ENCODE data around the gene SUCLG2. TPM values are rescaled to one million over a fixed set of nuclear protein-coding genes. Genes with fewer than 3 reads are reported as not detected.
"Not testable (repeated sequence)": the region's sequence is repeated elsewhere in the genome, so short reads cannot be mapped to it uniquely, and the experiment has no call there.

Gene SUCLG2
- total RNA-seq, 1 experiment from 2014 or later = 49.5 TPM

DNA sequence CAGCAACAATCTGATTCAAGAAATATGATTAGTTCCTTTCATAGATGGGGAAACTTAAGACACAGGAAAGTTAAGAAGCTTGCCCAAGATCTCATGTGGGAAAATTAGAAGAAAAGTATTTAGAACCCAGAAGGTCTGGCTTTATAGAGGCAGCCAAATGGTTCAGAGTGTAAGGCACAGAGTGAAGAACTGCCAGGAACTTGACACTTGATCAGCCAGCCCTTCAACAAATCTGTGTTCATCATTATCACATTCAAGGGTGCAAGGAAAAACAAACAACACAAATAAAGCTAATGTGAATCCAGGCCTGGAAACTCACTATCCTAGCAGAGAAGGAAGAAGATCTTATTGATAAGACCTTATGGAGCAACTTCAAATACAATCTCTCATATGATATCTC is 62.4 kb downstream of the SUCLG2 start:
- no TSS peak for BruUV-seq (replicated peaks)
- no peak overlapping the region for H3K4me3 Mint-ChIP-seq (ENCODE audit: low read depth, unreplicated experiment)
- H3K36me3 Mint-ChIP-seq (ENCODE audit: insufficient read depth, unreplicated experiment) = peaks cover 11% of the 10 kb centered on the region
- intact Hi-C loops (cut with micrococcal nuclease; ENCODE audit: unreplicated experiment) = no loop called here
- CTCF ChIA-PET = no interaction called here
- H3K27ac Mint-ChIP-seq (ENCODE audit: unreplicated experiment) = no peak overlapping the region
- no peaks in the 10 kb centered on the region for H3K9me3 Mint-ChIP-seq (ENCODE audit: low read depth, unreplicated experiment)
- no peaks in the 10 kb centered on the region for H3K4me1 Mint-ChIP-seq (ENCODE audit: low read depth, unreplicated experiment)
- no peak for TF ChIP-seq CTCF (IDR thresholded peaks at IDR 0.05; ENCODE audit: unreplicated experiment)
- DNase-seq = no peak
- no peaks in the 10 kb centered on the region for H3K27me3 Mint-ChIP-seq (ENCODE audit: unreplicated experiment)

DNA sequence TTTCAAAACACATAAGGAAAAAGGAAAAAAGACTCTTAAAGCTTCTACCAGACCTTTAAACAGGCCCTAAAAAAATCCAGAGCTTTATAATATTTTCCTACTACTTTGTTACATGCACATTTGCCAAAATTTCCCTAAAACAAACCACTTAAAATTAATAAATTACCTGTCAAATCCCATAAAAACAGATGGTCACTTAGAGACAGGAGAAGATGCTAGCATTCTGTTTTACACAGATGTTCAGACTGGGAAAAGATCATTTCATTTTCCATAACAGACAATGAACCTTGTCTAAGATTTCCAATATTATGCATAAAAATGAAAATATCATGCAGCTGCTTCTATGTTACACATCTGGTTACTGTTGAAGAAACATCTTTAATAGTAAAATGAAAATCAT is 66.6 kb downstream of the SUCLG2 start:
- CTCF ChIA-PET = no interaction called here
- no peak for DNase-seq
- intact Hi-C loops (cut with micrococcal nuclease; ENCODE audit: unreplicated experiment) = no loop called here
- Mint-ChIP-seq H3K4me1 (ENCODE audit: low read depth, unreplicated experiment) (no peaks in the 10 kb centered on the region), H3K27ac (ENCODE audit: unreplicated experiment) (no peak overlapping the region), H3K27me3 (ENCODE audit: unreplicated experiment) (no peaks in the 10 kb centered on the region), H3K9me3 (ENCODE audit: low read depth, unreplicated experiment) (no peaks in the 10 kb centered on the region), H3K4me3 (ENCODE audit: low read depth, unreplicated experiment) (no peak overlapping the region), H3K36me3 (ENCODE audit: insufficient read depth, unreplicated experiment) (peaks cover 6% of the 10 kb centered on the region)
- no TSS peak for BruUV-seq (replicated peaks)
- TF ChIP-seq CTCF (IDR thresholded peaks at IDR 0.05; ENCODE audit: unreplicated experiment) = no peak

GRCh38 chr3:67587301-67587700 is 67.1 kb downstream of the SUCLG2 start:
- intact Hi-C loops (cut with micrococcal nuclease; ENCODE audit: unreplicated experiment) = no loop called here
- no peak overlapping the region for H3K27ac Mint-ChIP-seq (ENCODE audit: unreplicated experiment)
- BruUV-seq (replicated peaks) = no TSS peak
- H3K4me3 Mint-ChIP-seq (ENCODE audit: low read depth, unreplicated experiment) = no peak overlapping the region
- no peaks in the 10 kb centered on the region for H3K27me3 Mint-ChIP-seq (ENCODE audit: unreplicated experiment)
- no peaks in the 10 kb centered on the region for H3K4me1 Mint-ChIP-seq (ENCODE audit: low read depth, unreplicated experiment)
- no peak for DNase-seq
- no peak for TF ChIP-seq CTCF (IDR thresholded peaks at IDR 0.05; ENCODE audit: unreplicated experiment)
- H3K9me3 Mint-ChIP-seq (ENCODE audit: low read depth, unreplicated experiment) = no peaks in the 10 kb centered on the region
- peaks cover 6% of the 10 kb centered on the region for H3K36me3 Mint-ChIP-seq (ENCODE audit: insufficient read depth, unreplicated experiment)
- CTCF ChIA-PET = no interaction called here

DNA sequence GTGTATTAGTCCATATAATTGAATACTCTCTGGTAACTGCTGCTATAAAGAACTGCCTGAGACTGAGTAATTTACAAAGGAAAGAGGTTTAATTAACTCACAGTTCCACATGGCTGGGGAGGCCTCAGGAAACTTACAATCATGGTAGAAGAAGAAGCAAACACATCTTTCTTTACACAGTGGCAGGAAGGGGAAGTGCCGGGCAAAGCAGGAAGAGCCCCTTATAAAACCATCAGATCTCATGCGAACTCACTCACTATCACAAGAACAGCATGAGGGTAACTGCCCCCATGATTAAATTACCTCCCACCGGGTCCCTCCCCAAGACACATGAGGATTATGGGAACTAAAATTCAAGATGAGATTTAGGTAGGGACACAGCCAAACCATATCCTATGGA is 69.8 kb downstream of the SUCLG2 start:
- H3K4me1 Mint-ChIP-seq (ENCODE audit: low read depth, unreplicated experiment); H3K9me3 Mint-ChIP-seq (ENCODE audit: low read depth, unreplicated experiment); intact Hi-C loops (cut with micrococcal nuclease; ENCODE audit: unreplicated experiment); CTCF ChIA-PET; DNase-seq; H3K27ac Mint-ChIP-seq (ENCODE audit: unreplicated experiment); H3K4me3 Mint-ChIP-seq (ENCODE audit: low read depth, unreplicated experiment); BruUV-seq (replicated peaks); H3K27me3 Mint-ChIP-seq (ENCODE audit: unreplicated experiment); H3K36me3 Mint-ChIP-seq (ENCODE audit: insufficient read depth, unreplicated experiment): not testable (repeated sequence)

- H3K27me3 Mint-ChIP-seq (ENCODE audit: unreplicated experiment) = no peaks in the 10 kb centered on the region
- no TSS peak for BruUV-seq (replicated peaks)
- H3K4me1 Mint-ChIP-seq (ENCODE audit: low read depth, unreplicated experiment) = no peaks in the 10 kb centered on the region
- H3K9me3 Mint-ChIP-seq (ENCODE audit: low read depth, unreplicated experiment) = no peaks in the 10 kb centered on the region
- DNase-seq = no peak
- no peak for TF ChIP-seq CTCF (IDR thresholded peaks at IDR 0.05; ENCODE audit: unreplicated experiment)
- no peak overlapping the region for H3K4me3 Mint-ChIP-seq (ENCODE audit: low read depth, unreplicated experiment)
- intact Hi-C loops (cut with micrococcal nuclease; ENCODE audit: unreplicated experiment) = no loop called here
- no peak overlapping the region for H3K27ac Mint-ChIP-seq (ENCODE audit: unreplicated experiment)
- CTCF ChIA-PET = no interaction called here
- H3K36me3 Mint-ChIP-seq (ENCODE audit: insufficient read depth, unreplicated experiment) = peaks cover 5% of the 10 kb centered on the region
These were observed 73.9 kb downstream of the SUCLG2 start for GRCh38 chr3:67580430-67581000.
